GM10248 (cell line): ENCODE measurements around the gene MYO16.

ENCODE experiments used
- CTCF ChIA-PET: fragments of 300-600 bp; sonication (Branson Sonifier 250); formaldehyde crosslinking; extraction: SDS; loops from one replicate; lab custom pipeline; 2021; ENCODE audit warnings: antibody characterized with exemption; lab: Yijun Ruan, JAX
- POLR2A ChIA-PET: fragments of 350-650 bp; sonication (Branson Sonifier 250); formaldehyde crosslinking; extraction: SDS; loops from one replicate; lab custom pipeline; 2020; ENCODE audit warnings: antibody characterized with exemption; lab: Yijun Ruan, JAX
- DNase-seq: peaks from one replicate; pipeline ENCODE4 v3.0.0; 2012; ENCODE audit errors: extremely low spot score
- TF ChIP-seq, protein P1 (sequence below): IDR thresholded peaks from 2 replicates; pipeline ENCODE4 v1.5.1; 2012; ENCODE audit warnings: mild to moderate bottlenecking, low read depth; ENCODE audit errors: extremely low read depth, missing control alignments, control extremely low read depth

The MYO16 gene

GRCh38 chr13:108830916-108831315 lies 201.5 kb downstream of the MYO16 start:
- POLR2A ChIA-PET, result no interaction called here
- TF ChIP-seq, protein P1, sequence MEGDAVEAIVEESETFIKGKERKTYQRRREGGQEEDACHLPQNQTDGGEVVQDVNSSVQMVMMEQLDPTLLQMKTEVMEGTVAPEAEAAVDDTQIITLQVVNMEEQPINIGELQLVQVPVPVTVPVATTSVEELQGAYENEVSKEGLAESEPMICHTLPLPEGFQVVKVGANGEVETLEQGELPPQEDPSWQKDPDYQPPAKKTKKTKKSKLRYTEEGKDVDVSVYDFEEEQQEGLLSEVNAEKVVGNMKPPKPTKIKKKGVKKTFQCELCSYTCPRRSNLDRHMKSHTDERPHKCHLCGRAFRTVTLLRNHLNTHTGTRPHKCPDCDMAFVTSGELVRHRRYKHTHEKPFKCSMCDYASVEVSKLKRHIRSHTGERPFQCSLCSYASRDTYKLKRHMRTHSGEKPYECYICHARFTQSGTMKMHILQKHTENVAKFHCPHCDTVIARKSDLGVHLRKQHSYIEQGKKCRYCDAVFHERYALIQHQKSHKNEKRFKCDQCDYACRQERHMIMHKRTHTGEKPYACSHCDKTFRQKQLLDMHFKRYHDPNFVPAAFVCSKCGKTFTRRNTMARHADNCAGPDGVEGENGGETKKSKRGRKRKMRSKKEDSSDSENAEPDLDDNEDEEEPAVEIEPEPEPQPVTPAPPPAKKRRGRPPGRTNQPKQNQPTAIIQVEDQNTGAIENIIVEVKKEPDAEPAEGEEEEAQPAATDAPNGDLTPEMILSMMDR, result no peak
- DNase-seq, result no peak
- CTCF ChIA-PET, result interaction anchor here (1.0 kb wide), 1 partner anchor 64 kb away, joined by 3 read pairs; no protein-coding TSS in a partner anchor

- TF ChIP-seq, protein P1, result no peak
- POLR2A ChIA-PET, result no interaction called here
- DNase-seq, result no peak
- CTCF ChIA-PET, result interaction anchor here (1.1 to 1.3 kb wide), 3 partner anchors 8 to 474 kb away, joined by 3 read pairs; no protein-coding TSS in a partner anchor
Observed at GRCh38 chr13:108833531-108833930, 204.1 kb downstream of the MYO16 start.

GRCh38 chr13:108834193-108834592 lies 204.8 kb downstream of the MYO16 start:
- no peak for DNase-seq
- TF ChIP-seq, protein P1, result no peak
- ChIA-PET CTCF (interaction anchor here (1.1 to 1.2 kb wide), 2 partner anchors 17 to 475 kb away, joined by 3 read pairs; no protein-coding TSS in a partner anchor), POLR2A (no interaction called here)

GRCh38 chr13:108835083-108835482 lies 205.7 kb downstream of the MYO16 start:
- POLR2A ChIA-PET, result no interaction called here
- TF ChIP-seq, protein P1, result no peak
- DNase-seq, result no peak
- CTCF ChIA-PET, result no interaction called here

DNA sequence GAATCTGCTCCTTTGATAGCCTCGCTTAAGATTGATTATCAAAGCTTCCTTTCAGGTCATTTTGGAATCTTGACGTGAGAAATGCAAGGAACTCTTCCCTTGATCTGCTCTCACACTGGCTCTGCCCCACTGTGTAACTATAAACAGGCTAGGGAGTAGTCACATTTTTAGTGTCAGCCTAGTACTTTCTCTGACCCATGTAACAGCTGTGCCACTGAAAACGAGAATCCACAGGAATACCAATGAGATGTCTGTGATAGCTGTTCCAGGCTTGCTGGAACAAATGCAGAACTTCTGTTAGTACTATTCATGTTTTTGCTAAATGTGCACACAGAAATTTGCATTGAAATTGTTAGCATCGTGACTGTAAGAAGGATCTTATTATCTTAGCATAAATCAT lies 221.3 kb downstream of the MYO16 start:
- POLR2A ChIA-PET, result no interaction called here
- CTCF ChIA-PET, result no interaction called here
- no peak for DNase-seq
- TF ChIP-seq, protein P1, result no peak

- POLR2A ChIA-PET, result no interaction called here
- TF ChIP-seq, protein P1, result no peak
- CTCF ChIA-PET, result interaction anchor here (0.8 kb wide), 1 partner anchor 18 kb away, joined by 3 read pairs; no protein-coding TSS in a partner anchor
- no peak for DNase-seq
Observed at GRCh38 chr13:108851660-108852059, 222.2 kb downstream of the MYO16 start.

DNA sequence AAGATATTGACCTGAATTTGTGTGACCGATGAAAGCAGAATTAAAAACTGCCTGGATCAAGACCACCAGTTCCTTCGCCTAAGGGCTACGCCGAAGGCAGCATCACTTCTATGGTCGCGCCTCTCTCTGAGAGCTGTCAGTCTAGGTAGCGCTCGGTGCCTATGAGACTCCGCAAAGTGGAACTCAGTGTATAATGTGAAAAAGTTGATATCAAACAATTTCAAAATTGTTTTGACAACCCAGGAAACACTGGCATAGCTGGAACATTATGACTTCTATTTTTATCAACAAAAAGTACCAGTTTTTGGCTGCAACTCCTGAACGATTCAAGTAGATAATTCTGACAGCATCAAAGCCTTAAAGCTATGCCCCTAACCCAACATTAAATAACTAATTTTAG lies 223.6 kb downstream of the MYO16 start:
- POLR2A ChIA-PET, result no interaction called here
- CTCF ChIA-PET, result interaction anchor here (0.8 to 1.5 kb wide), 3 partner anchors 17 to 42 kb away, joined by 3 to 4 read pairs (median 3); no protein-coding TSS in a partner anchor
- TF ChIP-seq, protein P1, result no peak
- no peak for DNase-seq
